AG09309 (cell line): ENCODE data around the gene GDI1.
A peak's percentile ranks its signal among the peaks of the same experiment; 100 is the strongest.
"Not testable (repeated sequence)": the region's sequence is repeated elsewhere in the genome, so short reads cannot be mapped to it uniquely, and the experiment has no call there.

Experiments
- DNase-seq: peaks from one replicate; pipeline ENCODE4 v3.0.0-alpha.2; 2010; ENCODE audit warnings: low read depth
- H3K4me3 ChIP-seq: 2 replicates; pipeline ENCODE4 v1.5.1; 2011; ENCODE audit warnings: mild to moderate bottlenecking, low read depth, low read length, moderate library complexity; ENCODE audit not compliant: control insufficient read depth
- CTCF ChIP-seq: IDR thresholded peaks from 2 replicates; pipeline ENCODE4 v1.5.1; 2011; ENCODE audit warnings: mild to moderate bottlenecking, low read depth, low read length, inconsistent platforms; ENCODE audit not compliant: insufficient read depth, control insufficient read depth; ENCODE audit errors: missing control alignments

GDI1 gene

DNA sequence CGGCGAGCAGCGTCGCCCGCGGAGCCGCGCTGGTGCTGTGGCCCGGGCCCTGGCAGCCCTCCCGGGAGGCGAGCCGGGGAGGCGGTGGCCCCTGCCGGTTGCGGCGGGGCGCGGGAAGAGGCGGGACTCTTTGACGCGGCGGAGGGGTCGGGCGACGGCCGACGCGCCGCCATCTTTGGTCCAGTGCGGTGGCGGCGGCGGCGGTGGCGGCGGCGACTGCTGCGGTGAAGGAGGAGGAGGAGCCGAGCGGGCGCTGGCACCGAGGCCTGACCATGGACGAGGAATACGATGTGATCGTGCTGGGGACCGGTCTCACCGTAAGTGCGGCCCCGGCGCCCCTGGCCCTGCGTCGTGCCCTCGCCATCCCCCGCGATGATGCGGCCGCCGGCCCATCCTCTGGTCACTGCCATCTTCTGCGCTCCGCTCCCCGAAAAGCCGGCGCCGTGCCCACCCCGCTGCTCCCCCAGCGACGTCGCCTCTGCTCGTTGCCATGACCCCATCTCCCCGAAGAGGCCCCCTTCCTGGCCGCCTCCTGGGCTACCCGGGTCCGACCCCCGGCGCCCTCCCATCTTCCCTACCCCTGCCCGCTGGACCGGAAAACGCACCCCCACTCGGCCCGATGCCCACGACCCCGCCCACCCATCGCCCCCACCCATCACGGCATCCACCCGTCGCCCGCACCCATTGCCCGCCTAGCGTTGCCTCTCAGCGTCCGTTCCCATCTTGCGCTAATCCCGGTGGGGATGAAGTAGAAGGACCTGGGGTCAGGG lies at the start of gene GDI1:
Gene GDI1 (plus strand): TSS at position 172 of the 770 bp plus-strand sequence. CDS start 101 bp downstream, at position 273.
- no peak for DNase-seq
- TF ChIP-seq CTCF, result no peak
- peak within 1 kb of the TSS; percentile 79 for H3K4me3 ChIP-seq

GRCh38 chrX:154388094-154388493 lies 48.9 kb upstream of the GDI1 start:
- H3K4me3 ChIP-seq, DNase-seq: not testable (repeated sequence)

DNA sequence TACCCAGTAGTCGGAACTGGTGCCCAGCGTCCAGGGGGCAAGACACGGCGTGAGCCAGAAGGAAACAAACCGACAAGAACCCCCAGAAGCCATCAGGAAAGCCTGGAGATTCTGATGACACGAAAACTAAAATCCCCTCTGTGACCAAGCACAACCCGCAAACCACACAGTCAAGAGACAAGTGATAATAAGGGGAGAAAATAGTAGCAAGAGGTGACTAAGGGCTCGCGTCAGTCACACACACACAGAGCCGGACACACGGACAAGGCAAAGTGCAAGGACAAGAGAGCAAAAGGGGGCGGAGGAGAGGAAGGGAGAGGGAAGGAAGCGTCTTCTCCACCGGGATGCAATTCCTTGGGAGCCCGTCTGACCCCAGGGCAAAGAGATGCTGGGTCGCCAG lies 48.3 kb upstream of the GDI1 start:
- H3K4me3 ChIP-seq, DNase-seq: not testable (repeated sequence)

DNA sequence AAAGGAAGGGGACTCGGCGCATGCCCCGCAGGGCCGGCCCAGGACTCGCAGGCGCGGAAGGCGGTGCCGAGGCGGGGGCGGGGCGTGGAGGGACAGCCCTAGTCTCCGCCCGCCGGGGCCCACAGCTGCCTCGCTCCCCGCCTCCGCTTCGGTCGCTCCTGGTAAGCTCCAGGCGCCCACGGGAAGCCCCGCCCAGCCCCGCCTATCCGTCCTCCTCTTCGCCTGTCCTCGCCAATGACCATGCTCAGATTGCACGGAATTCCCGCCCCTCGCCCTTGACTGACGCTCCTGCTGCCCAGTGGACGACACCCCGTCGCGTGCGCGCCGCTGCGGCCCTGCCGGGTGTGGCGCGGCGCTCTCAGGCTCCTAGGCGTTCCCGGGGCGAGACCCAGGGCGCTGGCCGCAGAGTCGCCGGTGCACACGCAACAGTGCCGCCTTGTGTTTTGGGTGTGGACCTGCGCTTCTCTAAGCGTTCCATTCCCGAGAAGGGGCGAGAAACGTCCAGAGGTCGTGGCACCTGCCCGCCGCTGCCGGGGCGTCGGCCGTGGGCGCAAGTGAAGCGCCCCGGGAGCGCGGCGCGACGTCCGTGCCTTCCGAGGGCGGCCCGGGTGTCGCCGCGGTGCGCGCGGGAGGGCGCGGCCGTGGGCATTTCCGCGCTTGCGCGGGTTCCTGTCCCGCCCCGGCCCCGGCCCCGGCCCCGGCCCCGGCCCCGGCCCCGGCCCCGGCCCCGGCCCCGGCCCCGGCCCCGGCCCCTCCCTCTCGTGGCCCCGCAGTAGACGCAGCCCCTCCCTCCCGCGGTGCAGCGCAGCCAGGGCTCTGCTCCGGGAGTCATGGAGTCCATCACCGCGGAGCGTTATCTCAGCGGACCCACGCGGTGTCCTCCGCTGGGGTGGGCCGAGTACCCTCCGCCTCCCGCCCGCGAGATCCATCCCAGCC lies 46.9 kb upstream of the GDI1 start:
- not testable (repeated sequence) for DNase-seq, H3K4me3 ChIP-seq

- not testable (repeated sequence) for H3K4me3 ChIP-seq, DNase-seq
These were observed 40.6 kb upstream of the GDI1 start for GRCh38 chrX:154396363-154396762.

DNA sequence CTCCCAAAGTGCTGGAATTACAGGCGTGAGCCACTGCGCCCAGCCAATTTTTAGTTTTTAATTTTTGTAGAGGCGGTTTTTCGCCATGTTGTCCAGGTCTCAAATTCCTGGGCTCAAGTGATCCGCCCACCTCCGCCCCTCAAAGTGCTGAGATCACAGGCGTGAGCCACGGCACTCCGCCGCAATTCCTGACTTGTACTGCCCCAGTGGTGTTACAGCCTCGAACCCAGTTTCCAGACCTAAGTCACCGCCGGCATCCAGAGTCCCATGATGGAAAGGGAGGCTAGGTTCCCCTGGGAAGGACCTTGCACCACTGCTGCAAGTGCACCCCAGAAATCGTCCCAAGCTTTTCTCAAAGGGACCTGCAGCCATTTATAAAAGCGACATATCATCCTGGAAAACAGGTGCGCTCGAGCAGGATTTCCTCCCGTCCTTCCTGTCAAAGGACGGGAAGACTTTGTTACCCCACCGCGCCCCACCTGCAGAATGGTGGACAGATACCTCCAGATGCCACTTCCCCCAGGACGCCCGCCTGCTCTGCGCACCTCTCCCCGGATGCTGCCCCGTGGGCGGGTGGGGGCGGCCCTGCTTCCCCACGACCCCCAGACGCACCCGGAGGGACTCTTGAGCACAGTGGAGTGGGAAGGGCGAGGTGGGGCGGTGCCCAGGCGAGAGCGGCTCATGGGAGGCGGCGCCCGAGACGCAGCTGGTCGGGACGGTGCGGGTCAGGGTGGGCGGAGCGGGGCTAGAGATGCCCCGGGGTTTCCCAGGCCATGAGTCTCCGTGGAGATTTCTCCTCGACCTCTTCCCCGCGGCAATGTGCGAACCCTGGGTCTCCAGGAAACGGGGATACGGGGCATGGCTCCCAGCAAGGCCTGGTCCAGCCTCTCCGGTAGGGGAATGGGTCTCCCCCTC lies 39.7 kb upstream of the GDI1 start:
- no peak for DNase-seq
- H3K4me3 ChIP-seq, result peak overlapping the region; percentile 69
- no peak for TF ChIP-seq CTCF

DNA sequence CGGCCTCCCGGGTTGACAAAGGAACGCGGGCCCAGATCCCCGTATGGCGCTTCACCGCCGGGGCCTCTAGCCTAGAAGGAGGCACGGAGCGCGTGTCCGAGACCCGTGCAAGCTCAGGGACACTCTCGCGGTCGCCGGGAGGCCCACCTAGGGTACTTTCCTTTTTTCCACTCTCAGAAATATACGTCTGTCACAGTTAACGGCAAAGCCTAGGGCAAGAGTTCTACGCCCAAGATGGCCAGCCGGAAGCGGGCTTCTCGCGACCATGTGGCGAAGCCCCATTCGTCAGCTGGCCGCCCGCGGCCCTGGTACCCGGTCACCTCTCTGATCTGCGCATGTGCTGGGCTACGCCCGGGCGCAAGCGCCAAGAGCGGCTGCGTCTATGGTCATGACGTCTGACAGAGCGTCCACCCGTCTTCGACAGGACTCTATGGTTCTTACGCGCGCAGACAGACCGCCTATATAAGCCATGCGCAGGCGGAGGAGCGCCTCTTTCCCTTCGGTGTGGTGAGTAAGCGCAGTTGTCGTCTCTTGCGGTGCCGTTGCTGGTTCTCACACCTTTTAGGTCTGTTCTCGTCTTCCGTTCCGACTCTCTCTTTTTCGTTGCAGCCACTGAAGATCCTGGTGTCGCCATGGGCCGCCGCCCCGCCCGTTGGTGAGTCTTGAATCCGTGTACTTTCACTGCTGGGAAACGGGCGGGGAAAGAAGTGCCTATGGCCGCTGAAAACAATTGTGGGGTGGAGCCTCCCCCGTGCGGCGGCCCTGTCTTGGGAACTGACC lies 38.9 kb upstream of the GDI1 start, which contains the start of gene RPL10:
Gene RPL10 (plus strand): TSS at position 490 of the 780 bp plus-strand sequence. CDS start 143 bp downstream, at position 633.
- peak within 1 kb of the TSS; percentile 69 for H3K4me3 ChIP-seq
- DNase-seq, result peak; percentile 93
- no peak for TF ChIP-seq CTCF
